Measurements from ENCODE around the gene PLA2G4F.

The PLA2G4F gene

DNA sequence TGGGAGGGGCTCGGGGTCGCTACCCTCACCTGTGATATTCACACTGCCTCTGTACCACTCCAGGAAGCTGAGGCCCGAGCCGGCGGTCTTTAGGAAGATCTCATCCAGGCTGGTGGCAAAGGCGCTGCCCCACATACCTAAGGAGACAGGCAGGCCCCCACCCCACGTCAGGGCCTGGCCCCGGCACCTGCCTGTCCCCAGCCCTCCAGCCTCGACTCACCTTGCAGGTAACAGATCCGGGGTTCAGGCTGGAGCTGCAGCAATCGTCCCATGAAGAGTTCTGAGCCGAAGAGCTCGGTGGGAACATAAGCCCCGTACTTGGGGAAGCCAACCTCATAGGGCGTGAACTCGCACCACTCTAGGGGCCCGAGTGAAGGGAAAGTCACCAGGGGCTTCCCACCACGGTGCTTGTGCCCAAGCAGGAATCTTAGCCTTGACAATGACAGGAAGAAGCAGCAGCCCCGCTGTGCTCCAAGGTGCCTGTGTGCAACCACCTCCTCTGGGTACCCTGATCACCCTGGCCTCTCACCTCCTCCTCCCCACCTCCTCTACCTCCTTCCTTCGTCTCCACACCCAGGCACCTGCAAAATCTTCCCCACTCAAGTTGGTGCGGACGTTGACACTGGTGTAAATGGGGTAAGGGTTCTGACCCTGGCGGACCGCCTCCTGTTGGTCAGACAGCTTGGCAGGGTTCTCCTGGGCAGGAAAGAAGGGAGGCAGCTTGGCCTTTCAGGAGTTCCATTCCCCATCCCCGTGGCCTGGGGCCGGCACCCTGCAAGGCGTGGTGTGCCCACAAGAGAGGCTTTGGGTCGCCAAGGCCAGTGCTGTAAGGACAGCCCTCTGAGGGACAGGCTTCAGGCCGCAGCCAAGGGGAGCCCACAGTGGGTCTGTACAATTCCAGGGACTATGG is 10.6 kb downstream of the PLA2G4F start:
- H3K27ac ChIP-seq (ENCODE audit: low read depth, low read length, poor library complexity, severe bottlenecking), result no peak overlapping the region
- H2AFZ ChIP-seq (ENCODE audit: low read length), result no peak overlapping the region
- H3K79me2 ChIP-seq (ENCODE audit: insufficient read depth, low read length), result no peaks in the 10 kb centered on the region
- H3K27me3 ChIP-seq (ENCODE audit: insufficient read depth, low read length), result peaks cover 4% of the 10 kb centered on the region; the same call in 1 of the 2 replicates
- H3F3A ChIP-seq (ENCODE audit: insufficient read depth, low read length), result no peaks in the 10 kb centered on the region
- H3K9me2 ChIP-seq (ENCODE audit: low read depth, low read length), result no peaks in the 10 kb centered on the region
- no peak for TF ChIP-seq EZH2 (IDR thresholded peaks at IDR 0.05; ENCODE audit: borderline replicate concordance, low read length)
- TF ChIP-seq, protein P1, sequence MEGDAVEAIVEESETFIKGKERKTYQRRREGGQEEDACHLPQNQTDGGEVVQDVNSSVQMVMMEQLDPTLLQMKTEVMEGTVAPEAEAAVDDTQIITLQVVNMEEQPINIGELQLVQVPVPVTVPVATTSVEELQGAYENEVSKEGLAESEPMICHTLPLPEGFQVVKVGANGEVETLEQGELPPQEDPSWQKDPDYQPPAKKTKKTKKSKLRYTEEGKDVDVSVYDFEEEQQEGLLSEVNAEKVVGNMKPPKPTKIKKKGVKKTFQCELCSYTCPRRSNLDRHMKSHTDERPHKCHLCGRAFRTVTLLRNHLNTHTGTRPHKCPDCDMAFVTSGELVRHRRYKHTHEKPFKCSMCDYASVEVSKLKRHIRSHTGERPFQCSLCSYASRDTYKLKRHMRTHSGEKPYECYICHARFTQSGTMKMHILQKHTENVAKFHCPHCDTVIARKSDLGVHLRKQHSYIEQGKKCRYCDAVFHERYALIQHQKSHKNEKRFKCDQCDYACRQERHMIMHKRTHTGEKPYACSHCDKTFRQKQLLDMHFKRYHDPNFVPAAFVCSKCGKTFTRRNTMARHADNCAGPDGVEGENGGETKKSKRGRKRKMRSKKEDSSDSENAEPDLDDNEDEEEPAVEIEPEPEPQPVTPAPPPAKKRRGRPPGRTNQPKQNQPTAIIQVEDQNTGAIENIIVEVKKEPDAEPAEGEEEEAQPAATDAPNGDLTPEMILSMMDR (IDR thresholded peaks at IDR 0.05; ENCODE audit: low read length), result no peak
- H3K9me3 ChIP-seq (ENCODE audit: low read length), result no peaks in the 10 kb centered on the region
- H3K9ac ChIP-seq (ENCODE audit: low read length), result no peak overlapping the region
- no peak overlapping the region for H3K4me2 ChIP-seq (ENCODE audit: low read length)
- no peaks in the 10 kb centered on the region for H3K4me1 ChIP-seq (ENCODE audit: insufficient read depth, low read length, severe bottlenecking)
- no peaks in the 10 kb centered on the region for H3K36me3 ChIP-seq (ENCODE audit: insufficient read depth, low read length)
- no peak overlapping the region for H3K4me3 ChIP-seq (ENCODE audit: low read depth, low read length, poor library complexity, severe bottlenecking)
- no peaks in the 10 kb centered on the region for H4K20me1 ChIP-seq (ENCODE audit: insufficient read depth, low read length)

DNA sequence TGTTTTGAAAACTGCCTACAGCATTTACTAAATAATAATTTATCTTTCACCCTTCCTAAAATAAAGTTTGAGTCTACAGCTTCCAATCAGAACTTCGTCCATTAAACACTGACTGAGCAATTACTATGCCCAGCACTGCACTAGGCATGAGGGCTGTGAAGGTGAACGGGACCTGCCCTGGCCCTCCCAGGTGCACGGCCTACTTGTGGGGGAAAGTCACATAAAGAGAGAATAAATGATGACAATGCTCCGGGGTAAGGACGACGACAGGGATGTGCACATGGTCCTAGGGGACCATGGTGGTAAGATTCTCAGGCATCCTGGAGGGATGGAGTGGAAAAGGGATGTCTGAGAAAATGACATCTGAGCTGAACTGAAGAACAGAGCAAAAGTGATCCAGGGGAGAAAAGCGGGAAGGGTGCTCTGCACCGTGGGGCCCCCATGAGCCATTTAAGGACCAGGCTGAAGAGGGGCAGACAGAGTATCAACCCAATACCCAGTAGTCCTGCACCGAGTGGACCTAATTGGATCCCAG is 11.5 kb downstream of the PLA2G4F start:
- Histone ChIP-seq H2AFZ (ENCODE audit: low read length) (no peak overlapping the region), H4K20me1 (ENCODE audit: insufficient read depth, low read length) (no peaks in the 10 kb centered on the region), H3K9me2 (ENCODE audit: low read depth, low read length) (no peaks in the 10 kb centered on the region), H3K4me3 (ENCODE audit: low read depth, low read length, poor library complexity, severe bottlenecking) (no peak overlapping the region), H3K27ac (ENCODE audit: low read depth, low read length, poor library complexity, severe bottlenecking) (no peak overlapping the region), H3K9me3 (ENCODE audit: low read length) (no peaks in the 10 kb centered on the region), H3K27me3 (ENCODE audit: insufficient read depth, low read length) (peaks cover 4% of the 10 kb centered on the region; the same call in 1 of the 2 replicates), H3K79me2 (ENCODE audit: insufficient read depth, low read length) (no peaks in the 10 kb centered on the region), H3K36me3 (ENCODE audit: insufficient read depth, low read length) (no peaks in the 10 kb centered on the region), H3F3A (ENCODE audit: insufficient read depth, low read length) (no peaks in the 10 kb centered on the region), H3K4me1 (ENCODE audit: insufficient read depth, low read length, severe bottlenecking) (no peaks in the 10 kb centered on the region), H3K4me2 (ENCODE audit: low read length) (no peak overlapping the region), H3K9ac (ENCODE audit: low read length) (no peak overlapping the region)
- TF ChIP-seq EZH2 (IDR thresholded peaks at IDR 0.05; ENCODE audit: borderline replicate concordance, low read length), result no peak
- TF ChIP-seq, protein P1 (IDR thresholded peaks at IDR 0.05; ENCODE audit: low read length), result no peak

GRCh38 chr15:42143866-42144625 is 12.4 kb downstream of the PLA2G4F start:
- Histone ChIP-seq H3K9me2 (ENCODE audit: low read depth, low read length) (no peaks in the 10 kb centered on the region), H3K79me2 (ENCODE audit: insufficient read depth, low read length) (no peaks in the 10 kb centered on the region), H3K4me1 (ENCODE audit: insufficient read depth, low read length, severe bottlenecking) (no peaks in the 10 kb centered on the region), H3K36me3 (ENCODE audit: insufficient read depth, low read length) (no peaks in the 10 kb centered on the region), H3K4me3 (ENCODE audit: low read depth, low read length, poor library complexity, severe bottlenecking) (no peak overlapping the region), H3F3A (ENCODE audit: insufficient read depth, low read length) (no peaks in the 10 kb centered on the region), H4K20me1 (ENCODE audit: insufficient read depth, low read length) (no peaks in the 10 kb centered on the region), H3K9me3 (ENCODE audit: low read length) (no peaks in the 10 kb centered on the region), H3K27ac (ENCODE audit: low read depth, low read length, poor library complexity, severe bottlenecking) (no peak overlapping the region), H3K4me2 (ENCODE audit: low read length) (no peak overlapping the region), H2AFZ (ENCODE audit: low read length) (no peak overlapping the region), H3K27me3 (ENCODE audit: insufficient read depth, low read length) (peaks cover 4% of the 10 kb centered on the region; the same call in 1 of the 2 replicates), H3K9ac (ENCODE audit: low read length) (no peak overlapping the region)
- no peak for TF ChIP-seq EZH2 (IDR thresholded peaks at IDR 0.05; ENCODE audit: borderline replicate concordance, low read length)
- TF ChIP-seq, protein P1 (IDR thresholded peaks at IDR 0.05; ENCODE audit: low read length), result no peak

All from OCI-LY1 (cell line).